Activated CD4-positive, alpha-beta T cell treated with anti-CD3 and anti-CD28 coated beads, Interleukin-2, Interleukin-6, amounts not matched to agents 100 ng/mL and 50 ng/mL, durations not matched to agents 16 hours and 8 hours (primary cell): Measurements from ENCODE around the gene ESPN.

Experiments
- DNase-seq: peaks from one replicate; pipeline ENCODE4 v3.0.0-alpha.2; 2020

The ESPN gene

DNA sequence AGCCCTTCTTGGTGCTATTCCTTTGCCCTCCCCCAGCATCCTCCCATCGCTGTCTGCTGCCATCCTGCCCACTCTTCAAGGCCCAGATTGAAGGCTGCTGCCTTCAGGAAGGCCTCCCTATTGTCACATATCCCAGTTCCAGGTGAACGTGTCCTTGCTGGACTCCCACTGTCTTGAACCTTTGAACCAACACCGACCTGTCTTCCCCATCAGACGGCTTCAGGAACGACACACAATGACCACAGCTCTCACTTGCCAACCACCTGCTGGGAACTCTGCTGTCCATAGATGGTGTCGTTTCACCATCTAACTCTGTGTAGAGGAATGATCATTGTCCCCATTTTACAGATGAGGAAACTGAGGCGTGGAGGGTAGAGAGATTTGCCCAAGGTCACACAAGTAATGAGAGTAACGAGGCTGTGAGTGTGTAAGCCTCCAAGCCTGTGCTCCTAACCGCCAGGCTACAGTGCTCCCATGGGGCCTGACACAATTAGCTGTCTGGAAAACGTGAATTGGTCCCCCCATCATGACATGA lies 76.8 kb downstream of the ESPN start:
- no peak for DNase-seq

DNA sequence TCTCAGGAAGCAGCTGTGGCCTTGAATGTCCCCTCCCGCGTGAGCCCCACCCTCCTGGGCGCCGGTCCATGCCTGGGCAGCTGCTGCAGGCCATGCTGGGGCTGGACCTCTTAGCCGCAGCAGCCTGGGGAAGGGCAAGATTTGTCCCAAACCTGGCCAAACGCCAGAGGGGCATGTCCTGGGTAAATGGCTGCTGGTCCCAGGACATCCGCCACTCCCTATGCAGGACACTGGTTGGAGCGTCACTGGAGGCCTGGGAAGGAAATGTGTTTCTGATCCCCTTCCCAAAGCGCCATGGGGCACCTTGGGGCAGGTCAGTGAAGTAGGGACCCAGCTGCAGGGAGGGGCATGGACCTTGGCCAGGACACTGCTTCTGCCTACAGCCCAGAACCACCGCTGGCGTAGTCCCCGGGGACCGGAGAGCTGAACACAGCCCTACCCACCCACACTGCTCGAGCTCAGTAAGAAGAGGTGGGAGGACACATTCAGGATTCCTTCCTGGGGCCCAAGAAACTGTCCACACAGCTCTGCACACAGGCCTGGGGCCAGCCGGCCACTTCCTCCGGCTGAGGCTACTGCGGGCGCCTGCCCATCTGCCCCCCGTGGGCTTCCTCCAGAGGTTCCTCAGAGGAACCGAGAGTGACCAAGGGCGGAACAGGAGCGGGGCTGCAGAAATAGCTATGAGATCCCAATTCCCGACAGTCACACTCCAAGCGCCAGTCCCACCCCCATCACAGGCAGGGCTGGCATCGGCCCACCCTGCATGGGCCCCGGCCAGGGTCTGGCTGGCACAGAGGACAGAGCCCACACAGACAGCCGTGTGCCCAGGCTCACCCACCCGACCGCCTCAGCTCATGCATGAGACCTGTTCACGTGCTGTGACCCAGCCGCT lies 77.7 kb downstream of the ESPN start:
- DNase-seq = no peak

DNA sequence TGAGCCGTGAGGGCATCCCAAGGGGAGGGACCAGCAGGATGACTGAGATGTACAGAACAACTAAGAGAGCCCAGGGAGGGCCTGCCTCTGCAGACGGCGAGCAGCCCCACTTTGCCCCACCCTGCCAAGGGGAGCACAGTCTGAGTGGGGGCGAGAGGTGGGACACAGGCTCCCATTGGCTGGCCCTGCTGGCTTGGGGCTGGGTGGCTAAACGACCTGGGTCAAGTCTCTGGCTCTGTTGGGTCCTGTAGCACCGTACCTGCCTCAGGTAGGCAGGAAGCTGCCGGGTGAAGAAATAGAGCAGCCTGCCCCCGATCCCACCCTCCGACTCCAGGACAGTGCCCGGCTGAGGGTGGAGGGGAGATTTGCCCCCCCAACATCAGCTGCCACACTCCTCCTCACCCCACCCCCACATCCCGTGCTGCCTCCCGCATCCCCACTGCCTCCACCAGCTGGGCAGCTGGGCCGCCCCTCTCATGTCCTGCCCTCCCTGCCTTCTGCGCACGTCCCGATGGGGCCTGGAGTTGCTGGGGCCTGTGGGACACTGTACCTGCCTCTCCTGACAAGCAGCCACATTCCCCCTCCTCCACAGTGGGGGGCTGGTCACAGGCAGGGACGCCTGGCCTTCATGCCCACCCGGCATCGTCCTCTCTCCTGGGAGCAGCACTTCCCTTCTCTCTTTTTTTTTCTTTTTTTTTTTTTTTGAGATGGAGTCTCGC lies 79.5 kb downstream of the ESPN start:
- no peak for DNase-seq

DNA sequence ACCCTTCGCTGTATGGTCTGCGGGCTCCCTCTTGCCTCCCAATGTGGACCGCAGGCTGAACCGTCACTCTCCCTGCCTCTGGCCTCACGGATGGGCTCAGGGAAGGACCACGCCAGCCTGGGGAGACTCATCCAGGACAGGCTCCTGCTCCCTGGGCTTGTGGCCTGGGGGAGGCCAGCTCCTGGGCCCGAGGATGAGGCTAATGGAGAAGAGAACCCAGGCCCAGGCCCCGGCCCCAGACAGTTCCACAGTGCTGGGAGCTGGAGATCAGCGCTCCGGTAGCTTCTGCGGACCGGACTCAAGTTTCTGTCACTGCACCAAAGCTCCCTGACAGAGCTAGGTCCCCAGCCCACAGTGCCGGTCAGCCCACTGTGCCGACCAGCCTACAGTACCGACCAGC lies 80.3 kb downstream of the ESPN start:
- no peak for DNase-seq

DNA sequence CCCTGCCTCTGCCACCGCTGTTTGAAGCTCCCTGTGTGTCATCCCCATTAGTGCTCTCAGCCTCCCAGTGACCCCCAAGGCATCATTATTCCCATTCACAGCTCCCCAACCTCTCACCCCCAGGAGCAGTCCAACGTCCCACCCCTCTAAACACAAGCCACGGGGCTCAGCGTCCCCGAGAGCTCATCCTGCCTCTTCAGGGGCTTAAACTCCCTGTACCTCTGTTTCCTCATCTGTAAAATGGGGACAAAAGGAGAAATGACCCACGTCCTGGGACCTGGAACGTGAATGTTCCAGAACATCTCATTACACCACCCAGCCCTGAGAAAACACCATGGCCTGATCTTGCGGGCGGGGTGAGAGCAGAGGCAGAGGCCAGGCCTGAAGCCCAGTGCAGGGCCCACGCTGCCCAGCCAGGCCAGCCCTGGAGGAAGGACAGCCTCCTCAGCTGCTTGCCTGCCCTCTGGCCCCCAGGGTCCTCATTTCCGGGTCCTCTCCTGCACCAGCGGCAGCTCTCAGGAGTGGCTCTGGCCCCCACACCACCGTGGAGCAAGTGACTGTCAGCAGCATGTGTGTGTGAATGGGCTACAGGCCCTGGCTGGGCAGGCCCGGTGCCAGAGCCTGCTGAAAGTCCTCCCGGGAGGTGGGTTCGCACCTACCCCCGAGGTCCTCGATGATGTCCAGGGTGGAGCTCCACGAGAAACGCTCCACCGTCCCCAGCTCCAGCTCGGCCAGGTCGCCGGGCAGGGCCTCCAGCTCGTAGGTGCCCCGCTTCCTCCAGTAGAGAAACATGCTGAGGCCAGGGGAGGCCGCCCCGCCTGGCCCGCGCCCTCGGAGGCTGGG lies 81.0 kb downstream of the ESPN start:
- no peak for DNase-seq

DNA sequence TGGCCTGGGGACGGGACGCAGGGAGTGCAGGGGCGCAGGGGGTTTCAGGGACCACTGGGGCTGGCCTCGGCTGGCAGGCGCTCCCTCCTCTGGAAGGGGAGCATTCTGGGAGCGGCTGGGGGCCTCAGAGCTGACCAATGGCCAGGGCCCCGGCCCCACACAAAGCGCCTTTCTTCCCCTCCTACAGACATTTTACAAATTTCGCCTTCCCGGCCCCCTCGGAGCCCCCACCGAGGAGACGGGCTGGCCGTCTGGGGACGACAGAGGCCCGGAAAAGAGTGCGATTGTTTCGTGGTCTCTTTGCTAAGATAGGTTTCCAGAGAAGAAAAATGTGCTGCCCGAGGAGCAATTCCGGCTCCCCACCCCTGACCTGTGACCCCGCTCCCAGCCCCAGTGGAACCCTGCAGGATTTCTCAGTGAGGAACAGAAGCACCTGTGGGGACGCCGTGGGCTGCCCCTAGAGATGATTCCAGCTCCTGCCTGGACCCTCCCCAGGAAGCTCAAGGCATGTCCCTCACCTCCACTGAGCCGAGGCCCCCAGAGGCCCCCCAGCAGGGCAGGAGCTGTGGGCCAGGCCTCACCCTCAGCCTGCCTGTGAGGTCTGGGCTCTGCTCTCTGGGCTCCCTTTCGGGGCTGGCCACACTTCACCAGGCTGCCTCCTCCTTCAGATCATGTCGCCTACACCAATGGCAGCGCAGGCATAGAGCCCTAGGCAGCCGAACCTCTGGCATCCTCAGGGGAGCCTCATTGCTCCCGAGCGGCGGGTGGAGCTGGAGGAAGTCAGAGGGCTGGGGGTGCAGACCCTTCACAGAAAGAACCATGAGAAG lies 81.8 kb downstream of the ESPN start:
- DNase-seq = no peak

DNA sequence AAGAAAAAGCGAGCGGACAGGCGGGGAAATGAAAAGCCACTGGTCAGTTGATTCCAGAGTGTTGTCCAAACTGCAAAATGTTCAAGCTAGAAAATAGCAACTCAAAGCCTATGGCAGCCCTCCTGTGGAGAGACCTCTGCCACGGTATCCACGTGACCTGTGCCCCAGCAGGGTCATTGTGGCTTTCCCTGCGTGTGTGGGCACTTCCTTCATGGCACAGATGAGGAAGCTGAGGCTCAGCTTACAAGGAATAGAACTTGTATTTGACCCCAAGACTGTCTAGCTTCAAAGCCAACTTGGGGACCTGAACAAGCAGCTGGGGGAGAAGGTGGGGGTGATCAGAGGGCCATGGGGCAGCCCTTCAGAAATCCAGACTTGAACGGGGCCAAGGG lies 82.5 kb downstream of the ESPN start:
- no peak for DNase-seq

DNA sequence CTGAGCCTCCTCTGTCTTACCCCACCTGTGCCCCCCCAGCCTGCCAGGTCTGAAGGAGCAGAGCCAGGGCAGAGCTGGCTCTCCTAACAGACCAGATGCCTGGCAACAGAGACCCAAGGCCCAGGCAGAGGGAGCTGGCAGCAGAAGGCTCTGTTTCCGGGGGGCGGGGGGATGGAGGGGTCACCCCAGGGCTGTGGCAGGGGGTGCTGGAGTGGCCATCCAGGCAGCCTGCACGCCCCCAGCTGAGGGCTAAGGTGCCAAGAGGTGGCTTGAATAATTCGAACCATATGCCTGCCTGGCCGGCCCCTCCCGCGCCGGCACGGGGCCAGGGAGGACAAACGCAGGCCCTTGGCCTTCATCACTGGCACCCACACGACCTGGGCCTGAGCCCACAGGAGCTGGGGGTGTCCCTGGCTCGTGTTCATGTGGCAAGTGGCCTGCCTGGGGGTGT lies 82.9 kb downstream of the ESPN start:
- no peak for DNase-seq

DNA sequence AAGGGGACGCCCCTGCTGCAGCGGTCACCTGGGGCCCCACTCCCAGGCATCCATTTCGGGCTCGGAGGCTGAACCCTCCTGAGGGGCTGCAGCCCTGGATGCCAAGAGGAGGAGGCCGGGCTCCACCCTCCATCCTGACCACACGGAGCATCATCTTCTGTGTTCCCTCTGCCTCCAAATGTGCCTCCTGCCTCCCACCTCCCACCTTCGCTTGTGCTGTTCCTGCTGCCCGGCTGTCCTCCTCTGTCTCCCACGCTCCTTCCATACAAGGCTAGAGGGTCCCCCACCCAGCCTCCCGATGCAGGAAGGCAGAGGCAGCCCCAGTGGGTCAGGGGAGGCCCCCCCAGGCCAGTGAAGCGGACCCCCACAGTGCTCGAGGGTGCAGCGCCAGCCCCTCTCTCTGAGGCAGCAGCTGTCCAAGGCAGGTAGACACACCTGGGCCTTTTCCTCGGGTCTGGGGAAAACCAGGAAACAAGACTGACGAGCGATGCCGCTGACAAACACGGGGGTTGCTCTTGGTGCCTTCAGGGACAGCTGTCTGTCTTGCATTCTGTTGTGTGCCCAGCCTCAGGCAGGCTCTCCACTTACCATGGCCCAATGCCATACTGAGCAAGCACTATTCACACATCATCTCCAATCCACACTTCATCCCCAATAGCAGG lies 83.7 kb downstream of the ESPN start:
- DNase-seq = no peak

DNA sequence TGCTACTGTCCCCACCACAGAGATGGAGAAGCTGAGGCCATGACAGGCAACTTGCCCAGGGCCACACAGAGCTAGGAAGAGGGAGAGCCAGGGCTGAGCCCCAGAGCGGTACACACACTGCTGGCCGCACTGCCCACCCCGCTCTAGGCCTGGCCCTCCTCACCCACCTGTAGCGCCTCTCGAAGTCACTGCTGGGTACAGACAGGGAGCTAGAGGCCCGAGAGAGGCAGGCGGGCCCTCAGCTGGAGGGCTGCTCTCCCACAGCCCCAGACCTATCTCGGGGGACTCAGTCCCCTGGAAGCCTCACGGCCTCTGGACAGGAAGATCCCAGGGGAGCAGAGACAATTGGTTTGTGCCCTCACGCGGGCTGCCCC lies 84.2 kb downstream of the ESPN start:
- no peak for DNase-seq

DNA sequence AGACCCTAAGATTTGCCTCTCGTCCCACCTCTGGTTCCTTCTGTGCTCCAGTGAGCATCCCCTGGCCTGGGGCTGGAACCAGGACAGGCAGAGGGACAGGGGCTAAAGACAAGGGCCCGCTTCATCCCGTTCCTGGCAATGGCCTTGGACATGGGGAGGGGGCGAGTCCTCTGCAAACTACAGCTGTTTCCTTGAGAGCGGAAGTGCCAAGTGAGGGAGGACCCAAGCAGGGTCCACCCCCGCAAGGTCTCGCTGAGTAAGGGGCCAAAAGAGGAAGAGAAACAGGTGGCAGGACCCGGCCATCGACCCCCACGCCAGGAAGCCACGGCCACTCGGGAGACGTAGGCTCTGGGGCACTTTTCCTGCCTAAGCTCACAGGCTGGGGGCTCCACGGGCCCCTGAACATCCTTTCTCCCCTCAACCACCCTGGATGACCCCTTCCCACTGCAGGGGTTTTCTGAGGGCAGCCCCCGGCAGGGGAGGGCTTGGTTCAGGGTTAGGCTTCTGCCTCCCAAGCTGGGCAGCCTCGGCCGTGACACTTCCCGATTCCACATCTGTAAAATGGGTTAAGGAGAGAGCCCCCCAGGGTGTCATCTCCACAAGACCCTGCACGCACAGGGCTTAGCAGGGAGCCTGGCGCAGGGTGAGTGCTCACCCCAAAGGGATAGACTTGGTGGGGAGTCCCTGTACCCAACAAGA lies 84.8 kb downstream of the ESPN start:
- no peak for DNase-seq

DNA sequence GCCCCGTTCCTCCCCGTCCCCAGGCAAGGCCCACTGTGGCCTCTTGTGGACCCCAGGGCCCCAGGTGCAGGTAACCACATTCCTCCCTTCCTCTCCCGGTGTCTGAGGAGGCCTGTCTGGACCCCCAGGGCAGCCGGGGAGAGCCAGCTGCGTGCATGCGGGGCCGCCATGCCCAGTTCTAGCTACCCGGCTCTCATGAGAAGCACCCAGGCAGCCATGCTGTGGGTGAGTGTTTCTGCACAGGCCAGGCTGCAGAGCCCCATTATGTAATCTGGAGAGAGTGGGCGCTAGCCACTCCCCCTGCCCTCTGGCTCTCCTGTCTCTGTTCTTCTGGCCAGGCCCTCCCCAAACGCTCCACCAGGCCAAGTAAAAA lies 85.3 kb downstream of the ESPN start:
- no peak for DNase-seq

DNA sequence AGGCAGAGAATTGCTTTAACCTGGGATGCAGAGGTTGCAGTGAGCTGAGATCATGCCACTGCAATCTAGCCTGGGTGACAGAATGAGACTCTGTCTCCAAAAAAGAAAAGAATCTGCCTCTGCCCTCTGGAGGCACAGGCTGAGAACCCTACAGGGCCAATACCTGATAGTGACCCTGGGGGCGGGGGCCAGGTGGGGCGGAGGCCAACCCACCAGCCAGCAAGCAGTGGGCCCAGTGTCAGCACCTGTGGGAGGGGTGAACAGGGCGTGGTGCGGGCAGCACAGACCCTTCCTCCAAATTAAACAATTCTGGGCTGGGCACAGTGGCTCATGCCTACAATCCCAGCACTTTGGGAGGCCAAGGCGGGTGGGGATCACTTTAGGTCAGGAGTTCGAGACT lies 85.9 kb downstream of the ESPN start:
- DNase-seq = no peak
